Measurements from ENCODE around the gene SBK1.

Gene SBK1

GRCh38 chr16:28290859-28291254 is 1.5 kb upstream of the SBK1 start:
- H3K4me3 Mint-ChIP-seq, result peak overlapping the region; percentile 44

GRCh38 chr16:28292731-28293600 is 641 bp downstream of the SBK1 start:
- Mint-ChIP-seq H3K4me1 (ENCODE audit: low read depth) (peaks cover 61% of the 10 kb centered on the region), H3K27ac (peak overlapping the region; percentile 76), H3K27me3 (no peaks in the 10 kb centered on the region), H3K9me3 (no peaks in the 10 kb centered on the region), H3K4me3 (peak overlapping the region; percentile 81), H3K36me3 (ENCODE audit: low read depth) (no peaks in the 10 kb centered on the region)
- peak; percentile 59 for DNase-seq

More at GRCh38 chr16:28290859-28291254, 1.5 kb upstream of the SBK1 start:
- Mint-ChIP-seq H3K4me1 (ENCODE audit: low read depth) (peaks cover 45% of the 10 kb centered on the region), H3K9me3 (no peaks in the 10 kb centered on the region), H3K27ac (no peak overlapping the region), H3K36me3 (ENCODE audit: low read depth) (no peaks in the 10 kb centered on the region), H3K27me3 (no peaks in the 10 kb centered on the region)
- no peak for DNase-seq

GRCh38 chr16:28293601-28293960 is 1.3 kb downstream of the SBK1 start:
- Mint-ChIP-seq H3K36me3 (ENCODE audit: low read depth) (no peaks in the 10 kb centered on the region), H3K4me1 (ENCODE audit: low read depth) (peaks cover 64% of the 10 kb centered on the region), H3K9me3 (no peaks in the 10 kb centered on the region), H3K27me3 (no peaks in the 10 kb centered on the region), H3K4me3 (peak overlapping the region; percentile 70), H3K27ac (peak overlapping the region; percentile 50)
- DNase-seq, result no peak

- Mint-ChIP-seq H3K36me3 (ENCODE audit: low read depth) (no peaks in the 10 kb centered on the region), H3K9me3 (no peaks in the 10 kb centered on the region), H3K4me3 (peak overlapping the region; percentile 70), H3K27ac (peak overlapping the region; percentile 50), H3K4me1 (ENCODE audit: low read depth) (peaks cover 61% of the 10 kb centered on the region), H3K27me3 (no peaks in the 10 kb centered on the region)
- DNase-seq, result no peak
Measured at GRCh38 chr16:28294201-28294600, 1.9 kb downstream of the SBK1 start.

GRCh38 chr16:28295276-28295675 is 3.0 kb downstream of the SBK1 start:
- H3K4me1 Mint-ChIP-seq (ENCODE audit: low read depth), result peaks cover 62% of the 10 kb centered on the region
- H3K27ac Mint-ChIP-seq, result no peak overlapping the region
- H3K27me3 Mint-ChIP-seq, result no peaks in the 10 kb centered on the region
- peak overlapping the region; percentile 16 for H3K4me3 Mint-ChIP-seq
- H3K9me3 Mint-ChIP-seq, result no peaks in the 10 kb centered on the region
- no peak for DNase-seq
- no peaks in the 10 kb centered on the region for H3K36me3 Mint-ChIP-seq (ENCODE audit: low read depth)

- no peaks in the 10 kb centered on the region for H3K9me3 Mint-ChIP-seq
- H3K27me3 Mint-ChIP-seq, result no peaks in the 10 kb centered on the region
- peaks cover 63% of the 10 kb centered on the region for H3K4me1 Mint-ChIP-seq (ENCODE audit: low read depth)
- no peak for DNase-seq
- H3K4me3 Mint-ChIP-seq, result no peak overlapping the region
- H3K27ac Mint-ChIP-seq, result peak overlapping the region; percentile 80
- no peaks in the 10 kb centered on the region for H3K36me3 Mint-ChIP-seq (ENCODE audit: low read depth)
Measured at GRCh38 chr16:28297308-28297707, 5.0 kb downstream of the SBK1 start.

GRCh38 chr16:28297784-28298510 is 5.6 kb downstream of the SBK1 start:
- Mint-ChIP-seq H3K27ac (peak overlapping the region; percentile 80), H3K36me3 (ENCODE audit: low read depth) (no peaks in the 10 kb centered on the region), H3K4me1 (ENCODE audit: low read depth) (peaks cover 67% of the 10 kb centered on the region), H3K4me3 (no peak overlapping the region), H3K9me3 (no peaks in the 10 kb centered on the region), H3K27me3 (no peaks in the 10 kb centered on the region)
- DNase-seq, result no peak

GRCh38 chr16:28298511-28298878 is 6.2 kb downstream of the SBK1 start:
- DNase-seq, result no peak
- Mint-ChIP-seq H3K9me3 (no peaks in the 10 kb centered on the region), H3K4me3 (no peak overlapping the region), H3K4me1 (ENCODE audit: low read depth) (peaks cover 69% of the 10 kb centered on the region), H3K27me3 (no peaks in the 10 kb centered on the region), H3K36me3 (ENCODE audit: low read depth) (no peaks in the 10 kb centered on the region), H3K27ac (no peak overlapping the region)

- Mint-ChIP-seq H3K27ac (no peak overlapping the region), H3K4me1 (ENCODE audit: low read depth) (peaks cover 52% of the 10 kb centered on the region), H3K4me3 (no peak overlapping the region)
Measured at GRCh38 chr16:28300327-28300726, 8.0 kb downstream of the SBK1 start.

GRCh38 chr16:28301154-28301553 is 8.8 kb downstream of the SBK1 start:
- Mint-ChIP-seq H3K4me3 (no peak overlapping the region), H3K9me3 (no peaks in the 10 kb centered on the region), H3K4me1 (ENCODE audit: low read depth) (peaks cover 48% of the 10 kb centered on the region), H3K36me3 (ENCODE audit: low read depth) (peaks cover 1% of the 10 kb centered on the region), H3K27ac (peak overlapping the region; percentile 50), H3K27me3 (no peaks in the 10 kb centered on the region)
- no peak for DNase-seq

More at GRCh38 chr16:28300327-28300726, 8.0 kb downstream of the SBK1 start:
- Mint-ChIP-seq H3K9me3 (no peaks in the 10 kb centered on the region), H3K36me3 (ENCODE audit: low read depth) (peaks cover 1% of the 10 kb centered on the region), H3K27me3 (no peaks in the 10 kb centered on the region)
- DNase-seq, result no peak

- DNase-seq, result no peak
- Mint-ChIP-seq H3K27me3 (no peaks in the 10 kb centered on the region), H3K4me1 (ENCODE audit: low read depth) (peaks cover 45% of the 10 kb centered on the region), H3K4me3 (no peak overlapping the region), H3K36me3 (ENCODE audit: low read depth) (peaks cover 1% of the 10 kb centered on the region), H3K27ac (peak overlapping the region; percentile 57), H3K9me3 (no peaks in the 10 kb centered on the region)
Measured at GRCh38 chr16:28301620-28302019, 9.3 kb downstream of the SBK1 start.

GRCh38 chr16:28303132-28303531 is 10.8 kb downstream of the SBK1 start:
- Mint-ChIP-seq H3K36me3 (ENCODE audit: low read depth) (peaks cover 1% of the 10 kb centered on the region), H3K4me1 (ENCODE audit: low read depth) (peaks cover 33% of the 10 kb centered on the region), H3K9me3 (no peaks in the 10 kb centered on the region), H3K27ac (no peak overlapping the region), H3K27me3 (no peaks in the 10 kb centered on the region), H3K4me3 (no peak overlapping the region)
- no peak for DNase-seq

- H3K27ac Mint-ChIP-seq, result no peak overlapping the region
- no peaks in the 10 kb centered on the region for H3K27me3 Mint-ChIP-seq
- H3K4me1 Mint-ChIP-seq (ENCODE audit: low read depth), result peaks cover 33% of the 10 kb centered on the region
- peaks cover 1% of the 10 kb centered on the region for H3K36me3 Mint-ChIP-seq (ENCODE audit: low read depth)
- no peak overlapping the region for H3K4me3 Mint-ChIP-seq
- DNase-seq, result no peak
- H3K9me3 Mint-ChIP-seq, result no peaks in the 10 kb centered on the region
Measured at GRCh38 chr16:28304214-28304613, 11.9 kb downstream of the SBK1 start.

- Mint-ChIP-seq H3K4me1 (ENCODE audit: low read depth) (peaks cover 44% of the 10 kb centered on the region), H3K27ac (no peak overlapping the region)
- no peak for DNase-seq
Measured at GRCh38 chr16:28307936-28308335, 15.6 kb downstream of the SBK1 start.

More at GRCh38 chr16:28307936-28308335, 15.6 kb downstream of the SBK1 start:
- no peaks in the 10 kb centered on the region for H3K9me3 Mint-ChIP-seq
- H3K27me3 Mint-ChIP-seq, result no peaks in the 10 kb centered on the region
- no peak overlapping the region for H3K4me3 Mint-ChIP-seq
- peaks cover 1% of the 10 kb centered on the region for H3K36me3 Mint-ChIP-seq (ENCODE audit: low read depth)
